Measurements from ENCODE around the gene CCM2L.

CCM2L gene

GRCh38 chr20:32010101-32010500 is at the start of gene CCM2L:
Gene CCM2L (plus strand): TSS chr20:32010438. CDS start chr20:32010455, 17 bp downstream.
- Histone ChIP-seq H3K9ac (ENCODE audit: low read length) (no peak within 1 kb of the TSS), H3K27me3 (ENCODE audit: control insufficient read depth, insufficient read depth, low read length) (peaks cover 4% of the 10 kb centered on the region; the same call in 1 of the 2 replicates), H3K9me3 (ENCODE audit: control insufficient read depth, insufficient read depth, low read depth, low read length) (peaks cover 2% of the 10 kb centered on the region; the same call in 1 of the 2 replicates), H3K36me3 (ENCODE audit: control insufficient read depth, insufficient read depth, low read length) (no peaks in the 10 kb centered on the region), H3K4me1 (ENCODE audit: control insufficient read depth, insufficient read depth, low read length) (peaks cover 40% of the 10 kb centered on the region), H3K4me3 (ENCODE audit: low read depth, low read length) (peak within 1 kb of the TSS; percentile 25; the same call in 1 of the 2 replicates), H3K27ac (ENCODE audit: low read depth, low read length) (no peak within 1 kb of the TSS)

GRCh38 chr20:31962761-31963160 is 47.5 kb upstream of the CCM2L start:
- Histone ChIP-seq H3K9me3 (ENCODE audit: control insufficient read depth, insufficient read depth, low read depth, low read length) (no peaks in the 10 kb centered on the region), H3K27me3 (ENCODE audit: control insufficient read depth, insufficient read depth, low read length) (peaks cover 73% of the 10 kb centered on the region)

GRCh38 chr20:31963889-31964288 is 46.3 kb upstream of the CCM2L start:
- no peak overlapping the region for H3K27ac ChIP-seq (ENCODE audit: low read depth, low read length)

More at GRCh38 chr20:31962761-31963160, 47.5 kb upstream of the CCM2L start:
- Histone ChIP-seq H3K4me3 (ENCODE audit: low read depth, low read length) (no peak overlapping the region), H3K36me3 (ENCODE audit: control insufficient read depth, insufficient read depth, low read length) (no peaks in the 10 kb centered on the region), H3K27ac (ENCODE audit: low read depth, low read length) (no peak overlapping the region), H3K4me1 (ENCODE audit: control insufficient read depth, insufficient read depth, low read length) (no peaks in the 10 kb centered on the region), H3K9ac (ENCODE audit: low read length) (no peak overlapping the region)

GRCh38 chr20:31966991-31967655 is 43.1 kb upstream of the CCM2L start:
- Histone ChIP-seq H3K4me1 (ENCODE audit: control insufficient read depth, insufficient read depth, low read length) (0 out of 2 replicates have a peak, but pooled peaks cover 4% of the 10 kb centered on the region), H3K9ac (ENCODE audit: low read length) (no peak overlapping the region), H3K27ac (ENCODE audit: low read depth, low read length) (no peak overlapping the region), H3K9me3 (ENCODE audit: control insufficient read depth, insufficient read depth, low read depth, low read length) (no peaks in the 10 kb centered on the region), H3K36me3 (ENCODE audit: control insufficient read depth, insufficient read depth, low read length) (no peaks in the 10 kb centered on the region), H3K4me3 (ENCODE audit: low read depth, low read length) (peak overlapping the region; percentile 55), H3K27me3 (ENCODE audit: control insufficient read depth, insufficient read depth, low read length) (peaks cover 81% of the 10 kb centered on the region)

More at GRCh38 chr20:31963889-31964288, 46.3 kb upstream of the CCM2L start:
- Histone ChIP-seq H3K9me3 (ENCODE audit: control insufficient read depth, insufficient read depth, low read depth, low read length) (no peaks in the 10 kb centered on the region), H3K4me1 (ENCODE audit: control insufficient read depth, insufficient read depth, low read length) (0 out of 2 replicates have a peak, but pooled peaks cover 4% of the 10 kb centered on the region), H3K9ac (ENCODE audit: low read length) (no peak overlapping the region), H3K27me3 (ENCODE audit: control insufficient read depth, insufficient read depth, low read length) (peaks cover 78% of the 10 kb centered on the region), H3K36me3 (ENCODE audit: control insufficient read depth, insufficient read depth, low read length) (no peaks in the 10 kb centered on the region), H3K4me3 (ENCODE audit: low read depth, low read length) (no peak overlapping the region)

- H3K36me3 ChIP-seq (ENCODE audit: control insufficient read depth, insufficient read depth, low read length) = no peaks in the 10 kb centered on the region
- no peak within 1 kb of the TSS for H3K27ac ChIP-seq (ENCODE audit: low read depth, low read length)
- H3K4me1 ChIP-seq (ENCODE audit: control insufficient read depth, insufficient read depth, low read length) = peaks cover 8% of the 10 kb centered on the region; the same call in 1 of the 2 replicates
- peaks cover 76% of the 10 kb centered on the region for H3K27me3 ChIP-seq (ENCODE audit: control insufficient read depth, insufficient read depth, low read length)
- H3K9ac ChIP-seq (ENCODE audit: low read length) = no peak within 1 kb of the TSS
- H3K4me3 ChIP-seq (ENCODE audit: low read depth, low read length) = peak within 1 kb of the TSS; percentile 55
- H3K9me3 ChIP-seq (ENCODE audit: control insufficient read depth, insufficient read depth, low read depth, low read length) = no peaks in the 10 kb centered on the region
These were observed 42.4 kb upstream of the CCM2L start, which contains the start of gene XKR7 for GRCh38 chr20:31967830-31968249. Gene XKR7 (plus strand): TSS chr20:31968151. CDS start chr20:31968176, 25 bp downstream.

- no peak overlapping the region for H3K27ac ChIP-seq (ENCODE audit: low read depth, low read length)
- H3K9ac ChIP-seq (ENCODE audit: low read length) = no peak overlapping the region
- no peaks in the 10 kb centered on the region for H3K9me3 ChIP-seq (ENCODE audit: control insufficient read depth, insufficient read depth, low read depth, low read length)
- H3K36me3 ChIP-seq (ENCODE audit: control insufficient read depth, insufficient read depth, low read length) = no peaks in the 10 kb centered on the region
- H3K27me3 ChIP-seq (ENCODE audit: control insufficient read depth, insufficient read depth, low read length) = peaks cover 73% of the 10 kb centered on the region
- peak overlapping the region; percentile 55 for H3K4me3 ChIP-seq (ENCODE audit: low read depth, low read length)
- peaks cover 10% of the 10 kb centered on the region; the same call in 1 of the 2 replicates for H3K4me1 ChIP-seq (ENCODE audit: control insufficient read depth, insufficient read depth, low read length)
These were observed 41.7 kb upstream of the CCM2L start for GRCh38 chr20:31968291-31969126.

- peaks cover 13% of the 10 kb centered on the region for H3K4me1 ChIP-seq (ENCODE audit: control insufficient read depth, insufficient read depth, low read length)
- H3K9me3 ChIP-seq (ENCODE audit: control insufficient read depth, insufficient read depth, low read depth, low read length) = no peaks in the 10 kb centered on the region; the same call in 1 of the 2 replicates
- no peak overlapping the region for H3K4me3 ChIP-seq (ENCODE audit: low read depth, low read length)
- no peak overlapping the region for H3K27ac ChIP-seq (ENCODE audit: low read depth, low read length)
- no peaks in the 10 kb centered on the region for H3K36me3 ChIP-seq (ENCODE audit: control insufficient read depth, insufficient read depth, low read length)
- H3K27me3 ChIP-seq (ENCODE audit: control insufficient read depth, insufficient read depth, low read length) = peaks cover 62% of the 10 kb centered on the region
- no peak overlapping the region for H3K9ac ChIP-seq (ENCODE audit: low read length)
These were observed 40.2 kb upstream of the CCM2L start for GRCh38 chr20:31969991-31970390.

GRCh38 chr20:31972471-31973021 is 37.7 kb upstream of the CCM2L start:
- H3K4me1 ChIP-seq (ENCODE audit: control insufficient read depth, insufficient read depth, low read length) = peaks cover 21% of the 10 kb centered on the region
- H3K36me3 ChIP-seq (ENCODE audit: control insufficient read depth, insufficient read depth, low read length) = no peaks in the 10 kb centered on the region
- no peak overlapping the region for H3K4me3 ChIP-seq (ENCODE audit: low read depth, low read length)
- H3K9me3 ChIP-seq (ENCODE audit: control insufficient read depth, insufficient read depth, low read depth, low read length) = no peaks in the 10 kb centered on the region; the same call in 1 of the 2 replicates
- no peak overlapping the region for H3K9ac ChIP-seq (ENCODE audit: low read length)
- peaks cover 39% of the 10 kb centered on the region for H3K27me3 ChIP-seq (ENCODE audit: control insufficient read depth, insufficient read depth, low read length)
- no peak overlapping the region for H3K27ac ChIP-seq (ENCODE audit: low read depth, low read length)

- Histone ChIP-seq H3K36me3 (ENCODE audit: control insufficient read depth, insufficient read depth, low read length) (no peaks in the 10 kb centered on the region), H3K27ac (ENCODE audit: low read depth, low read length) (no peak overlapping the region), H3K4me1 (ENCODE audit: control insufficient read depth, insufficient read depth, low read length) (peaks cover 17% of the 10 kb centered on the region), H3K27me3 (ENCODE audit: control insufficient read depth, insufficient read depth, low read length) (peaks cover 31% of the 10 kb centered on the region), H3K9ac (ENCODE audit: low read length) (no peak overlapping the region), H3K9me3 (ENCODE audit: control insufficient read depth, insufficient read depth, low read depth, low read length) (no peaks in the 10 kb centered on the region; the same call in 1 of the 2 replicates), H3K4me3 (ENCODE audit: low read depth, low read length) (no peak overlapping the region)
These were observed 35.9 kb upstream of the CCM2L start for GRCh38 chr20:31974296-31974695.

GRCh38 chr20:31974951-31975487 is 35.2 kb upstream of the CCM2L start:
- Histone ChIP-seq H3K9ac (ENCODE audit: low read length) (no peak overlapping the region), H3K27ac (ENCODE audit: low read depth, low read length) (no peak overlapping the region), H3K4me1 (ENCODE audit: control insufficient read depth, insufficient read depth, low read length) (peaks cover 17% of the 10 kb centered on the region), H3K27me3 (ENCODE audit: control insufficient read depth, insufficient read depth, low read length) (peaks cover 24% of the 10 kb centered on the region), H3K36me3 (ENCODE audit: control insufficient read depth, insufficient read depth, low read length) (no peaks in the 10 kb centered on the region), H3K4me3 (ENCODE audit: low read depth, low read length) (no peak overlapping the region), H3K9me3 (ENCODE audit: control insufficient read depth, insufficient read depth, low read depth, low read length) (no peaks in the 10 kb centered on the region; the same call in 1 of the 2 replicates)
